AG09319 (cell line): Measurements from ENCODE around the gene CGB1.
"Not testable (repeated sequence)": the region's sequence is repeated elsewhere in the genome, so short reads cannot be mapped to it uniquely, and the experiment has no call there.

Experiments
- DNase-seq: peaks from one replicate; pipeline ENCODE4 v3.0.0-alpha.2; 2010; ENCODE audit warnings: low read depth; ENCODE audit errors: extremely low read depth
- CTCF ChIP-seq: IDR thresholded peaks from 2 replicates; pipeline ENCODE4 v1.5.1; 2011; ENCODE audit warnings: low read depth, mild to moderate bottlenecking, inconsistent platforms, low read length, moderate library complexity

Gene CGB1

DNA sequence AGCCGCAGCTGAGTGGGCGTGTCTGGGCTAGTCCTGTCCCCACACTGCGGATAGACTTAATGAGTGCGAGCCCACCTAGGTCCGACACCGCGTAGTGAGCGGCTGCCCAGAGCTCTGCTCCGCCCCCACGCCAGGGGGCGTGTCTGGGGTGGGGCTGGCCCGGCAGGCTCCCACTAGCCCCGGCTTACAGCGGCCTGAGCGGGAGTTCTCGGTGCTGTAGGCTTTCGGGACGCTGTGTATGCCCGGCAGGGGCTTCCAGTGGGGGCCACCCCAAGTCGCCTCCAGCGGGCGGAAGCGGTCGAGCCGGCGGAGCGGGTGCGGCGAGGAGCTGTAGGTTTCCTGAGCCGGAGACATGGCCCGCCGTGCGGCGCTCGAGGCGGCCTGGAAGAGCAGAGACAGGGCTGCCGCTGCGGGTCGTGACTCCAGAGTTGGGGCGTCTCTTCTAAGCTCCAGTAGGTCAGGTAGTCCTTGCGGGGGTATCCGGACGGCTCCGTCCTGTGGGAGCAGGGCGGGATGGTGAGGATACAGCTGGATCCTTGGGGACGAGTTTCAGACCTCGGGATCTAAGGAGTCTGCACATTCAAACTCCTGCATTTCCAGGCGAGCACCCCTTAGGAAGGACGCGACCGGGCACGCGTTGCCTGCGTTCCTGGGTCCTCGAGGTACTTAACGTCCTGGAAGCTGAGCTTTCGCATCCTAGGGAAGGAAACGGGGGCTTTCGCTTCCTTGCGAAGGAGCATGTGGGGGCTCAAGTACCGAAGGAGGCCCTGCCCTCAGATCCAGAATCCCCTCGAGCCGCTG lies 19.6 kb upstream of the CGB1 start:
- TF ChIP-seq CTCF: peak; percentile 19
- no peak for DNase-seq

GRCh38 chr19:49050376-49051033 lies 13.8 kb upstream of the CGB1 start:
- not testable (repeated sequence) for DNase-seq

DNA sequence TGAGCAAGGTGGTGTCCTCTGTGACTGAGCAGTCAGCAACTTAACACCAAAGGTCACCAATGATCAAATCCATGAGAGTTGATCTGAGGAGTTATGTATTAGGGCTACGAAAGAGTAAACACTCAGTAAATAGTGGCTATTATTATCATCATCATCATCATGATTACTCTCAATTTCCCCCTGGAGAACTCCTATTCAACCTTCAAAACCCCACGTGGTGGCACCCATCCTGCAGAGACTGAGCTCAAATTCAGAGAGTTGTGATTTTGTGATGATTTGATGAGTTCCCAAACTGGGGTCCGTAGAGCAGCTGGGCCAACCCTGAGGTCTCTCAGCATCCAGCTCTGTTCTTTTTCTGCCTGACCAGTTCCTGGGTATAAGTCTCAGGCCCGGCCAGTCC lies 13.1 kb upstream of the CGB1 start:
- DNase-seq: not testable (repeated sequence)

DNA sequence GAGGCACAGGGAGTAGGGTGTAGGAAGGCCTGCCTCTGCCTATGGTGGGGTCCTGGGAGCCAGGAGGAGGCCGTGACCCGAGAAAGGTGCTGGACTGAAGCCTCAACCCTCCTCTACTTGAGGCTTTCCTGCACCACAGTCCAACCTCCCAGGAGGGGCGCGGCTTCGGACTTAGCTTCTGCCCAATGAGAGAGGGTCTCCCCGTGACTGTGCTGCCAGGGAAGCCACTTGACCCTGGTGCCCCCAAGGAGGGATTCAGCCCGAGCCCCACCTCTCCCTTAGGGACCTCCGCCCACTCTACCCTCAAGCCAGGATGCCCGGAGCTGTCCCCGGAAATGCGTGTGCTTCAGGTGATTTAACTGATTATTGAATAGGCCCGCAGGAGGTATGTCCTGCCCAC lies 12.3 kb upstream of the CGB1 start, which contains the start of gene CGB8:
Gene CGB8, minus strand, starts transcription at position 101 of the 400 bp plus-strand sequence. CDS start 372 bp downstream, outside the sequence.
- DNase-seq: not testable (repeated sequence)

GRCh38 chr19:49043548-49043947 lies 6.9 kb upstream of the CGB1 start, which contains the start of gene CGB5:
Gene CGB5, plus strand, starts transcription at chr19:49043848. Its CDS starts 362 bp downstream, at chr19:49044210.
- DNase-seq: not testable (repeated sequence)

GRCh38 chr19:49042666-49043065 lies 6.0 kb upstream of the CGB1 start:
- DNase-seq: not testable (repeated sequence)

DNA sequence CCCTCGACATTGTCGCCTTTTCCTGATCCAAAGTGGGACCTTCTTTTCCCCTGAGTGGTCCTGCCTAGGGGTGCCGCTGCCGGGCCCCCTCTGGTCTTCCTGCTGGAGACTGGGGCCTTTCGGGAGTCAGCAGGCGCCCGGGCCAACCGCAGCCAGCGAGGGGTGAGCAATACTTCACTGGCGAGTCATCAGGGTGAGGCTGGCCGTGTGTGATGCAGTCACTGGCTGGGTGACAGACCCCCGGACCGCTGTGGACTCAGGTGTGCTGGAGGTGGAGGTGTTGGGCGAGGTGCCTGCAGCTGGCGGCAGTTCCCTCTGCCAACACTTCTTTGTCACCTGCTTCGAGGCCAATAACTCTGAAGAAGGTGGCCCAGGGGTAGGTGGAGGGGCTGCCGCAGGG lies 5.5 kb upstream of the CGB1 start:
- DNase-seq: no peak
- no peak for TF ChIP-seq CTCF

GRCh38 chr19:49039736-49040135 lies 3.0 kb upstream of the CGB1 start:
- DNase-seq: not testable (repeated sequence)

GRCh38 chr19:49038557-49039276 lies 2.0 kb upstream of the CGB1 start:
- DNase-seq: not testable (repeated sequence)

DNA sequence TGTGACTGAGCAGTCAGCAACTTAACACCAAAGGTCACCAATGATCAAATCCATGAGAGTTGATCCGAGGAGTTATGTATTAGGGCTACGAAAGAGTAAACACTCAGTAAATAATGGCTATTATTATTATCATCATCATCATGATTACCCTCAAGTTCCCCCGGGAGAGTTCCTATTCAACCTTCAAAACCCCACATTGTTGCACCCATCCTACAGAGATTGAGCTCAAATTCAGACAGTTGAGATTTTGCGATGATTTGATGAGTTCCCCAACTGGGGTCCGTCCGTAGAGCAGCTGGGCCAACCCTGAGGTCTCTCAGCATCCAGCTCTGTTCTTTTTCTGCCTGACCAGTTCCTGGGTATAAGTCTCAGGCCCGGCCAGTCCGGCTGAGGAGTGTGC lies 1.4 kb upstream of the CGB1 start:
- not testable (repeated sequence) for DNase-seq

- DNase-seq: not testable (repeated sequence)
Observed at GRCh38 chr19:49031642-49032301, 4.9 kb downstream of the CGB1 start, which contains the start of gene CGB2. Gene CGB2, plus strand, starts transcription at chr19:49031890. Its CDS starts 206 bp downstream, at chr19:49032096.

DNA sequence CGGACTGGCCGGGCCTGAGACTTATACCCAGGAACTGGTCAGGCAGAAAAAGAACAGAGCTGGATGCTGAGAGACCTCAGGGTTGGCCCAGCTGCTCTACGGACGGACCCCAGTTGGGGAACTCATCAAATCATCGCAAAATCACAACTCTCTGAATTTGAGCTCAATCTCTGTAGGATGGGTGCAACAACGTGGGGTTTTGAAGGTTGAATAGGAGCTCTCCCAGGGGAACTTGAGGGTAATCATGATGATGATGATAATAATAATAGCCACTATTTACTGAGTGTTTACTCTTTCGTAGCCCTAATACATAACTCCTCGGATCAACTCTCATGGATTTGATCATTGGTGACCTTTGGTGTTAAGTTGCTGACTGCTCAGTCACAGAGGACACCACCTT lies 6.4 kb downstream of the CGB1 start:
- DNase-seq: not testable (repeated sequence)

DNA sequence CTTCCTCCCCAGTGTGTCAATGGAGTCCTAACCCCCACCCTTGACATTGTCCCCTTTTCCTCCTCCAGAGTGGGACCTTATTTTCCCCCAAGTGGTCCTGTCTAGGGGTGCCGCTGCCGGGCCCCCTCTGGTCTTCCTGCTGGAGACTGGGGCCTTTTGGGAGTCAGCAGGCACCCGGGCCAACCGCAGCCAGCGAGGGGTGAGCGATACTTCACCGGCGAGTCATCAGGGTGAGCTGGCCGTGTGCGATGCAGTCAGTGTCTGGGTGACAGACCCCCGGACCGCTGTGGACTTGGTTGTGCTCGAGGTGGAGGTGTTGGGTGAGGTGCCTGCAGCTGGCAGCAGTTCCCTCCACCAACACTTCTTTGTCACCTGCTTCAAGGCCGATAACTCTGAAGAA lies 6.9 kb downstream of the CGB1 start:
- DNase-seq: not testable (repeated sequence)

GRCh38 chr19:49028686-49029085 lies 8.0 kb downstream of the CGB1 start:
- not testable (repeated sequence) for DNase-seq

DNA sequence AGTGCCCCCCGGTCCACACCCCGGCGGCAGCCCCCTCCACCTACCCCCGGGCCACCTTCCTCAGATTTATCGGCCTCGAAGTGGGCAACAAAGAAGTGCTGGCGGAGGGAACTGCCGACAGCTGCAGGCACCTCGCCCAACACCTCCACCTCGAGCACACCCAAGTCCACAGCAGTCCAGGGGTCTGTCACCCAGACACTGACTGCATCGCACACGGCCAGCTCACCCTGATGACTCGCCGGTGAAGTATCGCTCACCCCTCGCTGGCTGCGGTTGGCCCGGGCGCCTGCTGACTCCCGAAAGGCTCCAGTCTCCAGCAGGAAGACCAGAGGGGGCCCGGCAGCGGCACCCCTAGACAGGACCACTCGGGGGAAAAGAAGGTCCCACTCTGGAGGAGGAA lies 11.1 kb downstream of the CGB1 start:
- DNase-seq: not testable (repeated sequence)

DNA sequence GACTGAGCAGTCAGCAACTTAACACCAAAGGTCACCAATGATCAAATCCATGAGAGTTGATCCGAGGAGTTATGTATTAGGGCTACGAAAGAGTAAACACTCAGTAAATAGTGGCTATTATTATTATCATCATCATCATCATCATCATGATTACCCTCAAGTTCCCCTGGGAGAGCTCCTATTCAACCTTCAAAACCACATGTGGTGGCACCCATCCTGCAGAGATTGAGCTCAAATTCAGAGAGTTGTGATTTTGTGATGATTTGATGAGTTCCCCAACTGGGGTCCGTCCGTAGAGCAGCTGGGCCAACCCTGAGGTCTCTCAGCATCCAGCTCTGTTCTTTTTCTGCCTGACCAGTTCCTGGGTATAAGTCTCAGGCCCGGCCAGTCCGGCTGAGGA lies 11.6 kb downstream of the CGB1 start:
- DNase-seq: not testable (repeated sequence)

- DNase-seq: not testable (repeated sequence)
Observed at GRCh38 chr19:49024233-49024632, 12.5 kb downstream of the CGB1 start, which contains the start of gene CGB3. Gene CGB3, minus strand, starts transcription at chr19:49024333. Its CDS starts 362 bp downstream, at chr19:49023971.
